ENCODE results near the gene GLB1L.
"Not testable (repeated sequence)": the region's sequence is repeated elsewhere in the genome, so short reads cannot be mapped to it uniquely, and the experiment has no call there.

Gene GLB1L

DNA sequence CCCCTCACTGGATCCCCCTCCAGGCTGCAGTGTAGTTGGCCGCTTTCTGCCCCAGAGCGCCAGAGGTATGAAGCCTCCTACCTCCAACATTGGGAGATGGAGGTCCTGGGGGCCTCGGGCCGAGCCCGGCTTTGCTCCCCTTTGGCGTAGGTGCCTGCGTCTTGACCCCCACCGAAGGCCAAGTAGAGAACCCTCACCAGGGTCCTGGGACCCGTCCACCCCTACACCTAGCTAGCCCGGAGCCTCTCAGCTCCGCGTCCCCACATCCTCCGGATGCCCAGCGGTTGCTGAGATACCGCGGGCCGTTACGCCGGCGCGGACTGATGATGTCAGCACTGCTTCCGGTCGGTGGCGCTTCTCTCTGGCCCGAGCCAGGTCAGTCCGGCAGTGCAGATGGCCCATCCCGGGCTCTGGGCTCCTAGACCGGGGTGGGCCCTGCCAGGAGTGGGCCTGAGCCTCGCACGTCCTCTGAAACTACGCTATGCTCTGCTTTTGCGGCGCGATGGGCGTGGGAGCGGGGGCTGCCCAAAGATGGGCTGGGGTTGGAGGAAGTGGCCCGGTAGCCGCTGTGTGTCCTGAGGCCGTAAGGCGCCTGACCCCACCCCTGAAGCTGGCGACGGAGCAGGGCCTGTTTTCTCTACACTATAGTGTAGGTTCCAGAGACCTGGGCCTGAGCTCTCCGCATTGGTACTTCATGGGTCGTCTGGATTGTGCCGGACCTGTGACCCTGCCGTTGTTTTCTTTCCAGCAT is at the start of gene GLB1L, which contains the start of gene STK16:
TSS of gene GLB1L (minus strand) at position 297 of the 751 bp plus-strand sequence. CDS start 1,871 bp downstream, outside the sequence.
TSS of gene STK16 (plus strand) at position 332 of the 751 bp plus-strand sequence. CDS start 521 bp downstream, outside the sequence.
- peak; percentile 97 for DNase-seq

DNA sequence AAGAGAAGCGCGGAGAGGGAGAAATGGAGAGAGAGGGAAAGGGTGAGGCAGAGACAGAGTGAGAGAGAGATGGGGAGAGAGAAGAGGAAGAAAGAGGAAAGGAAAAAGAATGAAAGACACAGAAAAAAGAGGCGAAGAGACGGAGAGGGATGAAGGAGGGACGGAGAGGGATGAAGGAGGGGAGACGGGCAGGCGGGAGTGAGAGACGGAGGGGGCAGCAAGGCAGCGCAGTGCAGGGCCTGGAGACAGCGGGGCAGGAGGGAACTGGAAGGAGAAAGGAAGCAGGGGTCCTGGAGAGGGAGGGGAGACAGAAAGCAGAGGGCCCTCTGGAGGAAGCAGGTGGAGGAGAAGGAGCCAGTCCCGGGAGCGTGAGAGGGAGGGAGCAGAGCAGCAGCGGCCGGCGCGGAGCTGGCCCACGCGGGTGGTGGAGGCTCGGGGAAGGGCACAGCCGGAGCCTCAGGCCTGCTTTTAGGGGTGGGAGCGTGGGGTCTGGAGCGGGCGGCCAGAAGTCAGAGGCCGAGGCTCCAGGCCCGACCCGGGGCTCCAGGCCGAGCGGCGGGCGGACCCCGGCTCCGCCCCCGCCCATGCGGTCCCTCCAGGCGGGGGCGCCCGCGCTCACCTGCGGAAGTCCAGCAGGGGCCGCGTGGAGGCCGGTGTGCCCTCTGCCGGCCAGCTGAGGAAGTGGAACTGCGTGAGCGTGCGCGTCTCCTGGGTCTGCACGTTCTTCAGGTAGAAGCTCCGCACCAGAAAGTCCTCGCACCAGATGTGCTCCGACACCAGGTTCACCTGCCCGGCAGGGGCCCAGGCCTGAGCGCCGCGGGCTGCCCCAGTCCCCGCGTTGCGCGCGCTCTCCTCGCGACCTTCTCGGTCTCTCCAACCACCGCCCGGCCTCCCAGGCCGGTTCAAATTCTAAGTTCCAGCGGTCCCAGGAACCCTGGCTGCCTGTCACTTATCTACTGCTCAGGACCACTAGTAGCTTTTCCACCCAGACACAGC is 49.4 kb upstream of the GLB1L start:
- peak; percentile 95 for DNase-seq

DNA sequence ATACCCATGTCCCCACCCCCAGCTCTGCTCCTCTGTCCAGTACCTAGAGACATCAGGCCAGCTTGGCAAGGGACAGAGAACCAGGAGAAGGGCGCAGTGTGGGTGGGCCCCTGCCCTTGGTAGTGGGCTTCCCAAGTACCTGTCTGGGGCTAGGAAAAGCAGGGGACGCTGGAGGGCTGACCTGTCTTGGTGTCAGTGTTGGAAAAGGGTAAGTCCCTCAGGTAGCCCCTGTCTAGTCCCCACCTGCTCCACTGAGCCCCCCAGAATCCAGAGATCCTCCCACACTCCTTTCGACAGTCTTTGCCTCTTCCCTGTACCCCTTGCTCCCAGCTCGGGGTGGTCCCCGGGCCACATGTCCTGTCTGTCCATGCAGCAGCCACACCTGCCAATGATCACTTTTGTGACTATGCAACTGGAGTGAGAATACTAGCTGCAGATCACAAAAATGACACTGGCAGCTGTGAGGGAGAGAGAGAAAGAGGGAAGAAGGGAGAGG is 48.5 kb upstream of the GLB1L start:
- no peak for DNase-seq

DNA sequence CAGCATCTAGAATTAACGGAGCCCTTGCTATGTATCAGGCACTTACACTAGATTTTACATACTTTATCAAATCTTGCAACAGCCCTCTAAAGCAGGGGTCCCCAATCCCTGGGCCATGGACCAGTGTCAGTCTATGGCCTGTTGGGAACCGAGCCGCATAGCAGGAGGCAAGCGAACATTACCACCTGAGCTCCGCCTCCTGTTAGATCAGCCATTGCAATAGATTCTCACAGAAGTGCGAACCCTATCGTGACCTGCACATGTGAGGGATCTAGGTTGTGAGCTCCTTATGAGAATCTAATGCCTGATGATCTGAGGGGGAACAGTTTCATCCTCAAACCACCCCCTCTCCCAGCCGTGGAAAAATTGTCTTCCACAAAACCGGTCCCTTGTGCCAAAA is 47.4 kb upstream of the GLB1L start:
- DNase-seq, result no peak

DNA sequence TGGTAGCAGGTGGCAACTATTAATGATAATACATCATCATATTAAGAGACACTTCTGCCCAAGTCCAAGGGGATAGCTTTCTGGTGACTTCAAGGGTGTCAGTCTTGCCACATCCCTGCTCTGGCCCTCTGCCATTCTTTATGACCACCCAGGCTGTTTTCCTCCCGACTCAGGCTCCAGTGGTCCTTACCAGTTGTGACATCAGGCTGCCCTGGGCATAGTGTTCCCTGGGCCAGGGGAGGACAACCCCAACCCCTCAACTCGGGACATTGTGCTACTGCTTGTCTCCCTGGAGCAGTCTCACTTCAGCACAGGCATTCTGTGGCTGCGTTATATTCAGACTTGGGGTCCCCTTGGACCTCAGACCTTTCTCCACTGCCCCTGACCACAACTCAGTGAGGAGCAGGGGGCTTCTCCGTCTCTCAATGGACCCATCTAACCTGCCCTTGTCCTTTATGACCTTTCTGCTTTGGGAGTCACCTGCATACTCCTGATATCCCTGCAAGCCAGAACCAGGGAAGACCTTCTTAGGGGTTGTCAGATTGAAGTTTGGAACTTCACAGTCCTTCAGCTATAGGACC is 46.8 kb upstream of the GLB1L start:
- no peak for DNase-seq

DNA sequence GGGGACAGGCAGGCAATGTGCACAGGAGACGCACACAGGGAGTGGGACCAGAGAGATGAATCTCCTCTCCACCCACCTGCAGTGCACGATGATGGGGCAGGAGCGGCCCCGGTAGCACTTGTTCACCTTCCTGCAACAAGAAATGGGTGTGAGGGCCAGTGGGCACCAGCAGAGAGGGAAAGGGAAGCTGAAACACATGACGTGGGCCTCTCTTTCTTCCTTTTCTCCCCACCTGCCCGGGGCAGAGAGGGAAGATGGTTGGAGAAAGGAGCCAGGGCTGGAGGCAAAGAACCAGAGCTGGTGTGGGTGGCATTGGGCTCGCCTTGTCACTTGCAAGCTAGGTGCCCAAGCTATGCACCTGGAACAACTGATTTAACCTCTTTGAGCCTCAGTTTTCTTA is 46.1 kb upstream of the GLB1L start:
- DNase-seq, result no peak

DNA sequence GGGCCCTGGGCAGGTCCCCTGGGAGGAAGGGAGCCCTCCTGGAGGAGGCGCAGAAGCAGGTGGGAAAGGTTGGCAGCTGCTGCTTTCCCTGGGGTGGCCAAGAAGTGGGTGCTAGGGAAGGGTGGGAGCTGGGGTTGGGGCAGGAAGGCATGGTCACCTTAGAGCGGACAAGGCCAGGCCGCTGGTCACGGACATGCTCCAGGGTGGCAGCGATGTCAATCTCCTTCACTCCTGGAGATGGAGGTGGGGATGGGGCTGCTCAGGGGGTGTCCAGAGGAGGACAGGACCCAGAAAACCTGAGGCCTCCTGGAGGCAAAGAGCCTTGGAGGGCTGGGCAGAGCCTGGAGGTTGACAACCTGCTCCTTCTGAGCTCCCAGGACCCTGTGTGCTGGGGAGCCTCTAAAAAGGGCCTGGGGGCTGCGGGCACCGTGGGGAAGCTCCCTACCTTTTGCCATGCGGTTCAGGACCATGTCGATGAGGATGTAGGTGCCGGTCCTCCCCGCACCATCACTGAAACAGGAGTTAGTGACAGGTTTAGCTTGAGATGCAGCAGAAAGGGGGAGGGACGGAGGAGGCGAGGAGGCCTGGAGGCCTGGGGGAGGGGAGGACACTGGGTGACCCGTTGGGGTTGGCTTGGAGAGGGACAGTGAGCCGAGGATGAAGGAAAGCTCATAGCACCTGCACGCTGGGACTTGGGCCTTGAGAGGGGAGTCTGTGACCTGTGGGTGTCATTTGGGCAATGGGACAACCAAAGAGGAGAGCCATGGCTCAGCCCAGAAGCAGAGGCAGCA is 45.3 kb upstream of the GLB1L start:
- no peak for DNase-seq

DNA sequence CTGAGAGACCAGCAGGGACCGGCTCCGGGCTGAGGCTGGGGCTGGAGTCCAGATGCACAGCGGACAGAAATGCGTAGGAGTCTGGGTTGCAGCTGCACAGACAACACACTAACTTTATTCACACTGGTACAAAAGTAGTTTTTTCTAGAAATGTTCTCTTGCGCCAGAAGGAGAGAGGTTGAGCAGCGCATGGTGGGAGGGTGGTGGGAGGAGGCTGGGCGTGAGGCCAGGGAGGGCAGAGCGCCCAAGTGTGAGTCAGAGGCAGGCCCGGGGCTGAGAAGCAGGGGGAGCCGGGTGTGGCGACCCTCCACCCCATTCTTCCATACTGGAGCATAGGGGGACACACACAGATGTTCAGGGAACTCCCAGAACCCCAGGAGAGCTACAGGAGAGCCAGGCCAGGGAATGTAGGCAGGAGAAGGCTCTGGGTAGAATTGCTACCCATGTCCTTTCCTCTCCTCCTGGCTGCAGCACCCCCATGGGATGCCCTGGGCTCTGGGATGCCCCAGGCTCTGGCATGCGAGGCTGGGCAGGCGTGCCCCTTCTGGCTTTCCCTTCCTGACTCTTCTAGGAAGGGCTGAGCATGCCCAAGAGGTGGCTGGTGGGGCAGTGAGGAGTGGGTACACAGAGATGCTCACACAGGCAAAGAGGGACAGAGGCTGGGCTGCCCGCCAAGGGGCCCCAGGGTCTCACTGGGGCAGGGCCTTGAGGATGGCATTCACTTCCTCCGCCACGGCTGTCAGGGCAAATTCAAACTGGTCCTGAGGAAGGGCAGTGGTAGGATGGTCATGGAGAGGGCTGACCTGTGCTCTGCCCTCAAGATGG is 44.5 kb upstream of the GLB1L start:
- DNase-seq, result no peak

DNA sequence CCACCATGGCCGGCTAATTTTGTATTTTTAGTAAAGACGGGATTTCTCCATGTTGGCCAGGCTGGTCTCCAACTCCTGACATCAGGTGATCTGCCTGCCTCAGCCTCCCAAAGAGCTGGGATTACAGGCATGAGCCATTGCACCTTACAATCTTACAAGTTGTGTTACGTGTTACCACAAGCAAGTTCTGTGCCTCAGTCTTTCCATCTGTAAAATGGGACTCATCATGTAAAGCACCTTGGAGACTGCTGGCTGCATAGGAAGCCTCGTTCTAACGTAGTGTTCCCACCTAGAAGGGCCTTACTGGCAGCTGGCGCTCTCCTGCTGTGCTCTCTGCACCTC is 43.9 kb upstream of the GLB1L start:
- no peak for DNase-seq

DNA sequence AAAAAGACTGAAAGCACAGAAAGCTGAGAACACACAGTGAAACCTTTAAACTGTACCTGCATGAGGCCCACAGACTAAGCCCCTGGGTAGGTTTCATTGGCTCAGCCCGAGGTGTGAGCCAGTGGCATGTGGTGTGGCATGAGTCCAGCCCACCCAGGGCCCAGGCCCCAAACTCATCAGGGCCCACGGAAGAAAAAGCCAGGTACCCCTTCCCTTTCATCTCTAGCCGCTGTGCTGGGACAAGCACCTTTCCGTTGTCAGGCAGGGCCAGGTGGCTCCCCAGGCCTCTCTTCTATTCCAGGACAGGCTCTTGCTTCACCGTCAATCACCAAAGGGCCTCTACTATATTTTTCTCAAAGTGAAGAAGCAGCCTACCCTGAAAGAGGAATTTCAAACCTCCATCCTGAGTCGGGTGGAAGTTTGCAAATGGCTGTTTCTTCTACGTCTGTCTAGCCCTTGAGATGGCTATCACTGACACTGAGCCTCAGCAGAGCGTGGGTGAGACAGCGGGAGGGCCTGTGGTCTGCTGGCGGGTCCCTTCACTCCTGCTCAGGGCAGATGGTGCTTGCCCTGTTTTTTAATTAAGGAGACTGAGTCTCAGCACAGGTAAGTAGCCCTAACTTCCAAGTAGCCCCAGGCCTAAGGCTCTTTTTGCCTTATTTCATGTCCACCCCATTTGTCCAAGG is 42.5 kb upstream of the GLB1L start:
- no peak for DNase-seq

DNA sequence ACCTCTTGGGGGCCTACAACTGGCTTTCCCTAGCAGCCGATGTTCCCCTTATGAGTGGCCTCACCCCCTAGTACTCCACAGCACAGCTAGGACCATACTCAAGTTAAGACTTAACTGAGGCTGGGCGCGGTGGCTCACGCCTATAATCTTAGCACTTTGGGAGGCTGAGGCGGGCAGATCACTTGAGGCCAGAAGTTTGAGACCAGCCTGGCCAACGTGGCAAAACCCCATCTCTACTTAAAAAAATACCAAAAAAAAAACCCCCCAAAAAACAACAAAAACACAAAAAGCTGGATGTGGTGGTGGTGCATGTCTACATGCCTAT is 41.8 kb upstream of the GLB1L start:
- DNase-seq, result not testable (repeated sequence)

DNA sequence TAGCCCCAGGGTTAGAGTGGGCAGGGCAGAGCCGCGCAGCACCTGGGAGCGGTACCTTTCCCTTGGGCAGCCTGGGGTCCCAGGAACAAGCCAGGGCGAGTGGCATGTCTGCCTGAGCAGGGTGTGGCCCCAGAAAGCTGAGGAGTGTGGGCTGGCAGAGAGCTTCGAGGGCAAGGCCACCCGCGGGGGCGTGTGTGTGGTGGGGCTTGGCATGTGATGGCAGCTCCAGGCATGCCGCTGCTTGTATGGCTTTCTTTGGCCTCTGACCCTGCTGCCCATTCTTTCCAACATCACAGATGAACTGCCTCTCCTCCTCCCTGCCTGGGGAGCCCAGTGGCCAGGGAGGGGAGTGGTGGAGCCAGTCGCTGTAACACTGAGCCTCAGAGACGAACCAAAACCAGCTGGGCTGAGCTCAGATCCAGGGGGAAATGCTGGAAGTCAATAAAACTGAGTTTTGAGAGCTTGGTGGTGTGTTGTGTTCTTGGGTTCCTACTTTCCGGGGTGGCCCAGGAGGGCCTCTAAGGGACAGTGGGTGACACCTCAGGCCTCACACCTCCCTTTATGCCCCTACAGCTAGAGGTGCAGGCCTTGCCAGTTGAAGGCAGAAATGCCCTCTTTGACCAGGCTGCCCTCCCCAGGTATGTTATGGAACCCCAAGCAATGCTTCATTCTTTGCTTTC is 41.3 kb upstream of the GLB1L start:
- DNase-seq, result no peak

DNA sequence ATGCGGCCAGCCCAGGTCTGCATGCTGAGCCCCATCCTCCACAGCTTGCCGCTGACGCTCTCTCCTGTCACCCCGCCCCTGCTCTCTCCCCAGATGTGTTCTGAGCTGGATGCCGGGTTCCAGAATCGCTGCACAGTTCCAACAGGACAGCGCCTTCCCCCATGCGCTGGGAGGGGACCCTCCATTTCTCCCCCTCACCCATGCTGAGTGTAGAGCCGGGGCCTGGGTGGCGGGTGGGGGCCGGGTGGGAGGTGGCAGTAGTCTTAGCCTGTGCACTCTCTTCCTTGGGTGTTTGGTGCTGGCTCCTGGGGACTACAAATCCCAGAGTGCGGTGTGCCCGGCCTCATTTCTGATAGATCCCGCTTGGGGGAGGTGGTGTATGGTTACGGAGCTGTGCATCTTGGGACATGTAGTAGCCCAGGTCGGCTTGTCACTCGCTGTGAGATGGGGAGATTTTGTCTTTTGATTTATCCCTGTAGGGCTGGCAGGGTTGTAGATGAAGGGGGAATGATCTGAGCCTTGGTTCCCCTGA is 40.7 kb upstream of the GLB1L start:
- DNase-seq, result no peak

DNA sequence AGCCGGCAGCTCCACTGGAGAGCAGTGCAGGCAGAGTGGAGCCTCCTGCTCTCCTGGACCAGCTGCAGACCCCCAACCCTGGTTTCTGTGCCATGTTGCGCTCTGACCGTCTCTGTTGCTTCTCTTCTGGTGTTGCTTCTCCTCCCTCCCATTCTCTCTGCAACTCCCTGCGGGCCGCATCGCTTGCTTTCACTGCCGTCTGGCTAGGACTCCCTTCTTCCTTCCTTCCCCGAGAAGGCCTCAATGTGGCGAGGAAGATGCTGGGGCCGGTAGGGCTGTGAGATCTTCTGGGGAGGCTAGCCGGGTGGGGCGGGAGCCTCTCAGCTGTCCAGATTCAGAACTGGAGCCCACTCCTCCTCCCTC is 40.1 kb upstream of the GLB1L start:
- no peak for DNase-seq

DNA sequence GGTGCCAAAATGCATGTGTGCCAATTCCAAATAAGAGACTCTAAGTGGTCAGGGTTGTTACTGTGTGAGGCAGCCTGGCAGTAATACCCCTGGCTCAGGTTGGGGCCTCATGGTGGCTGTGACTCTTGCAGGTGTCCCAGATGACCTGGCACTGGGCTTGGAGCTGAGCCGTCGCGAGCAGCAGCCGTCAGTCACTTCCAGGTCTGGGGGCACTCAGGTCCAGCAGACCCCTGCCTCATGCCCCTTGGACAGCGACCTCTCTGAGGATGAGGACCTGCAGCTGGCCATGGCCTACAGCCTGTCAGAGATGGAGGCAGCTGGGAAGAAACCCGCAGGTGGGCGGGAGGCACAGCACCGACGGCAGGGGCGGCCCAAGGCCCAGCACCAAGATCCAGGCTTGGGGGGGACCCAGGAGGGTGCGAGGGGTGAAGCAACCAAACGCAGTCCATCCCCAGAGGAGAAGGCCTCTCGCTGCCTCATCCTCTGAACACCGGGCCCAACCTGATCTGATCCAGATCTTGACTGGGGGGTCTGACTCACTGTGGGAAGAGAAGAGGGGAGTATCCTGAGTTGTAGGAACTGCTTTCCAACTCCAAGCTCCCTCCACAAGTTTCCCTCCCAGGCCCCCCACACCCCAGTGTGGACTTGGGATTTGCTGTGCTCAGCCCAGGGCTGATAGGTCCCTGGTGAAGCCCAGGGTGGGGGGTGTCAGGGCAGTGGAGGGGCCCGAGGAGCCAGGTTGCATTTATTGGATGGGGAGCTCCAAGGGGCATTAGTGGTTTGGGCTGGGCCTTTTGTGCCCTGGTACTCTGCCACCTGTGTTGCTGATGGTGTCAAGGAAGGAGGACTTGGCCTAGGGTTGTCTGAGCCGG is 39.5 kb upstream of the GLB1L start:
- no peak for DNase-seq

DNA sequence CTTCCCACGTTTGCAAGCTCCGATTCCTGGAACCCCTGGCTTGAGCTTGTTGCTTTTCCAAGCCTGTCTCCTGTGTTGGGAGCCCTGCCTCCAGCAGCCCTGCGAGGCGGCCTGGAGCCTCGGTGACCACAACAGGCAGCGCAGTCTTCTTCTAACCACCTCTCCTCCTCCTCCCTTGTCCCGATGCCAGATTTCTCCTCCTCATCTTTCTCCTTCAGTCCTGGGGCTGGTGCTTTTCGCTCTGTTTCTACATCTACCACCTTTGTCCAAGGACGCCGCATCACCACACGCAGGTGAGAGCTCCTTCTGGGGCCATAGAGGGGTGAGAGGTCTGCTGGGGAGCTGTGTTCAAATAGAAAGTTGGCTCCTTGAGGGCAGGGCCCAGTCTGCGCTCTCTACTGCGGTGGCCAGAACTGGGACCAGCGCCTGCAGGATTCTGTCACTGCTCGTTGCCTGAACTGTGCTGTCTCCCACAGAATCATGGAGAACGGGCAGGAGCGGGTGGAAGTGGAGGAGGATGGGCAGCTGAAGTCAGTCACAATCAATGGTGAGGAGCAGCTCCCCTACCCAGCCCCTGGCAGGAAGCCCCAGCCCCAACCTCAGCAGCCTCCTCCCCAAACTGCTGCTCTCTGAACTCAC is 37.8 kb upstream of the GLB1L start:
- no peak for DNase-seq

DNA sequence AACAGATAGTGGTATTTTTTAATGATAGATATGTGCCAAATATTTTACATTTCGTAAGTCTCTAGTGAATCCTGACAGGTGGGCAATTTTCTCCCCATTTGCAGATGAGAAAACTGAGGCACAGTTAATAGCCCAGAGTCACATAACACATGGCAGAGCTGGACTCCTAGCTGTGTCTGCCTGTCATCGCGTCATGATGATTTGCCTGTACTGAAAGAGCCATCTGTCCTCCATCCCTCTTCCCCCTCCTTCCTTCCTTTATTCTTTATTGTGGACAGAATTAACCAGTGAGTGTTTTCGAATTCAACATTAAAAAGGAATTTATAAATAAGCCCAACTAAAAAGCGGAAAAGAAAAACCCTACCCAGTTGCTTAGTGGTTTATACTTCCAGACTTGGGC is 37.1 kb upstream of the GLB1L start:
- DNase-seq, result no peak

DNA sequence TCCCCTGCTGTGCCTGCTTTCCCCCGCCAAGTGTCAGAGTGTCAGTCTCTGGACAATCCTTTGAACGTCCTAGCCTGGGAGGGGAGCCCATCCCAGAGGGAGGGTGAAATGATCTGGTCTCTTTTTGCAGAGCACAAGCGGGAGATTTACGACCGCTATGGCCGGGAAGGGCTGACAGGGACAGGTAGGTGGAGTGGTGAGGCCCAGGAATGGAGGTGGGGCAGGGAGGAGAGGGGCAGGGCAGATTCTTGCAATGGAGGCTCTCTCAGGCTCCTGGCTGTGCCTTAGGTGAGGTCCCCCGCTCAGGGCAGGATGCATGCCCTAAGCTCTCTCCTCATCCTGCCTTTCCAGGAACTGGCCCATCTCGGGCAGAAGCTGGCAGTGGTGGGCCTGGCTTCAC is 36.3 kb upstream of the GLB1L start:
- DNase-seq, result no peak

DNA sequence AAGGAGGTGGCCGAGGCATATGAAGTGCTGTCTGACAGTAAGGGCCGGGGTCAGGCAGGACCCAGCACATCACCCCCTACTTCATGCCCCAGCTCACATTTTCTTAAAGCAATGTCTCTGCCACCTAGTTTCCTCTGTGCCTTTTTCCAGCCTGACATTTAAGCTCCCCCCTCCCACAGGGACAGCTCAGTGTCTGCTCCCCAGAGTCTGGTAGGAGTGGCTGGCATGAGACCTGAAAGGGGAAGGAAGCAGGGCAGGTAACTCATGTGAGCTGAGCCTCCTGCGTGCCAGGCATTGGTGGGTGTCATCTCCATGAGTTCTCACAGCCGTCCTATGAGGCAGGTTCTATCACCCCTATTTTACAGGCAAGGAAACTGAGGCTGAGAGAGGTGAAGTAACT is 35.4 kb upstream of the GLB1L start:
- DNase-seq, result no peak
